ENCODE data around the gene HAUS3.

Gene HAUS3
- 14.6 to 15.7 reads per million in 2 donors for total RNA-seq

- DNase-seq = peak; percentile 99
Measured at GRCh38 chr4:2241410-2242353, at the start of gene HAUS3, which contains the start of gene POLN. HAUS3 (minus strand) TSS chr4:2242121; CDS start chr4:2240946, 1,175 bp downstream. POLN (minus strand) TSS chr4:2242121; CDS start chr4:2229231, 12,890 bp downstream.

- peak; percentile 57 for DNase-seq
Measured at GRCh38 chr4:2290974-2291704, 49.2 kb upstream of the HAUS3 start.

GRCh38 chr4:2290488-2290887 is 48.6 kb upstream of the HAUS3 start:
- no peak for DNase-seq

GRCh38 chr4:2289955-2290333 is 48.0 kb upstream of the HAUS3 start:
- no peak for DNase-seq

GRCh38 chr4:2289311-2289954 is 47.5 kb upstream of the HAUS3 start:
- DNase-seq = no peak

- no peak for DNase-seq
Measured at GRCh38 chr4:2288051-2288541, 46.2 kb upstream of the HAUS3 start.

GRCh38 chr4:2287594-2287915 is 45.6 kb upstream of the HAUS3 start:
- DNase-seq = no peak

- no peak for DNase-seq
Measured at GRCh38 chr4:2286904-2287593, 45.1 kb upstream of the HAUS3 start.

GRCh38 chr4:2285613-2286381 is 43.9 kb upstream of the HAUS3 start:
- no peak for DNase-seq

GRCh38 chr4:2284934-2285612 is 43.2 kb upstream of the HAUS3 start:
- DNase-seq = peak; percentile 52

- no peak for DNase-seq
Measured at GRCh38 chr4:2284161-2284933, 42.4 kb upstream of the HAUS3 start.

GRCh38 chr4:2283199-2283711 is 41.3 kb upstream of the HAUS3 start:
- DNase-seq = no peak

GRCh38 chr4:2281575-2282343 is 39.8 kb upstream of the HAUS3 start:
- peak; percentile 66 for DNase-seq

GRCh38 chr4:2280531-2281300 is 38.8 kb upstream of the HAUS3 start:
- DNase-seq = no peak

- no peak for DNase-seq
Measured at GRCh38 chr4:2277956-2278355, 36.0 kb upstream of the HAUS3 start.

GRCh38 chr4:2276581-2277325 is 34.8 kb upstream of the HAUS3 start:
- no peak for DNase-seq

GRCh38 chr4:2275546-2276251 is 33.8 kb upstream of the HAUS3 start:
- no peak for DNase-seq

Measured in activated gamma-delta T cell (primary cell).